Body of pancreas (tissue), 4 donors: ENCODE data around the gene FKBP15.

Source experiments
- POLR2A ChIP-seq, 3 donors: fragments of 450-650 bp; IDR thresholded peaks; one replicate each; pipeline ENCODE4 v1.6.1; 2016; ENCODE audit warnings: antibody characterized with exemption in 3 of 3, mild to moderate bottlenecking in 2 of 3
- TF ChIP-seq, protein P1 (sequence below), 7 experiments: fragments of 450-650 bp in 4 of 7; fragments of 200-600 bp in 3 of 7; sonication (generic) in 3 of 7; IDR thresholded peaks; one replicate each; pipeline ENCODE4 v1.5.1; 2016 to 2019; ENCODE audit warnings: antibody characterized with exemption in 7 of 7

DNA sequence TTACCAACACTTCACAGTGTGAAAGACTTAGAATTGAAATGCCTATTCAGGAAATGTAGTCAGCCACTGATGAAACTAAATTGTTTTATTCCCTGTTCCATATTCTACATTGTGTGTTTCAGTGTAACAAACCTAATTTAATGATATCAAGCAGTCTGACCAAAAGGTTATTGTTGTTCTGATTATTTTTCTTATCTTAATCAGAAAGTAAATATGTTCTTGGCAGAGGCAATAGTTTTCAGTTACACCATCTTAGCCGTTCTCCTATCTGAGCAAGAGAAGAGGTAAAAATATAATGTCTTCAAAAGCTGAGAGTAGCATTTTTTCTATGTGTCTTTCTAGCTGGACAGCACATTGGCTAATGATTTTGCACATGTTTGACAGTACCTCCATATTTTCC lies 37.2 kb upstream of the FKBP15 start:
- TF ChIP-seq, protein P1, sequence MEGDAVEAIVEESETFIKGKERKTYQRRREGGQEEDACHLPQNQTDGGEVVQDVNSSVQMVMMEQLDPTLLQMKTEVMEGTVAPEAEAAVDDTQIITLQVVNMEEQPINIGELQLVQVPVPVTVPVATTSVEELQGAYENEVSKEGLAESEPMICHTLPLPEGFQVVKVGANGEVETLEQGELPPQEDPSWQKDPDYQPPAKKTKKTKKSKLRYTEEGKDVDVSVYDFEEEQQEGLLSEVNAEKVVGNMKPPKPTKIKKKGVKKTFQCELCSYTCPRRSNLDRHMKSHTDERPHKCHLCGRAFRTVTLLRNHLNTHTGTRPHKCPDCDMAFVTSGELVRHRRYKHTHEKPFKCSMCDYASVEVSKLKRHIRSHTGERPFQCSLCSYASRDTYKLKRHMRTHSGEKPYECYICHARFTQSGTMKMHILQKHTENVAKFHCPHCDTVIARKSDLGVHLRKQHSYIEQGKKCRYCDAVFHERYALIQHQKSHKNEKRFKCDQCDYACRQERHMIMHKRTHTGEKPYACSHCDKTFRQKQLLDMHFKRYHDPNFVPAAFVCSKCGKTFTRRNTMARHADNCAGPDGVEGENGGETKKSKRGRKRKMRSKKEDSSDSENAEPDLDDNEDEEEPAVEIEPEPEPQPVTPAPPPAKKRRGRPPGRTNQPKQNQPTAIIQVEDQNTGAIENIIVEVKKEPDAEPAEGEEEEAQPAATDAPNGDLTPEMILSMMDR (IDR thresholded peaks at IDR 0.05): no peak
- TF ChIP-seq POLR2A (IDR thresholded peaks at IDR 0.05): no peak
